ENCODE data around the gene ISG20L2.
A peak's percentile ranks its signal among the peaks of the same experiment; 100 is the strongest.

GRCh38 chr1:156725683-156726280, 2.8 kb downstream of the ISG20L2 start:
- TF ChIP-seq POLR2A (IDR thresholded peaks at IDR 0.05; ENCODE audit: borderline replicate concordance, extremely low read depth, insufficient read depth, insufficient read length), result no peak
- peak; percentile 53; the same call in 1 of the 2 replicates for TF ChIP-seq POLR2AphosphoS5 (IDR thresholded peaks at IDR 0.05; ENCODE audit: low read depth, low read length)
- TF ChIP-seq ATF3 (IDR thresholded peaks at IDR 0.05), result no peak
- TF ChIP-seq EGR1 (IDR thresholded peaks at IDR 0.05; ENCODE audit: low read depth), result no peak
- TF ChIP-seq CTCF (IDR thresholded peaks at IDR 0.05 in 2 of 3, conservative IDR thresholded peaks at IDR 0.05 in 1 of 3; ENCODE audit: borderline replicate concordance in 1 of 3, insufficient read depth in 1 of 3, low read depth in 2 of 3, low read length in 2 of 3), result peak in 2 of 3 experiments; percentile 89 to 93; a peak in 4 of 6 replicates
- no peak for TF ChIP-seq REST (IDR thresholded peaks at IDR 0.05; ENCODE audit: low read depth)
- no peak for TF ChIP-seq FOSL1 (IDR thresholded peaks at IDR 0.05; ENCODE audit: low read depth)
- TF ChIP-seq EZH2 (IDR thresholded peaks at IDR 0.05), result no peak

Measured in HCT116 (cell line).